GM21515 (cell line): ENCODE measurements around the gene SPO11.

Source experiments
- ATAC-seq: cut with Tn5 transposase; IDR thresholded peaks from one replicate; pipeline ENCODE4 v1.9.1; 2021; ENCODE audit not compliant: unreplicated experiment

Gene SPO11

GRCh38 chr20:57389695-57390603, 60.3 kb downstream of the SPO11 start:
- peak; percentile 9 for ATAC-seq

GRCh38 chr20:57390604-57391438, 61.2 kb downstream of the SPO11 start, which contains the start of gene RBM38:
Gene RBM38 (plus strand): TSS chr20:57391396. CDS start chr20:57391582, 186 bp downstream.
- ATAC-seq = peak; percentile 48

GRCh38 chr20:57391439-57392301, 62.1 kb downstream of the SPO11 start:
- peak; percentile 1 for ATAC-seq

GRCh38 chr20:57392512-57393271, 63.1 kb downstream of the SPO11 start:
- no peak for ATAC-seq
